GM12865 (cell line): ENCODE data around the gene LIG3.

Experiments used
- DNase-seq: peaks from one replicate; pipeline ENCODE4 v3.0.0; 2010; ENCODE audit warnings: low read depth
- H3K4me3 ChIP-seq: 2 replicates; pipeline ENCODE4 v1.5.1; 2011; ENCODE audit warnings: mild to moderate bottlenecking, low read depth, low read length, control low read depth
- TF ChIP-seq, protein P1 (sequence below): IDR thresholded peaks from 2 replicates; pipeline ENCODE4 v1.5.1; 2011; ENCODE audit warnings: low read length, control low read depth, low read depth, inconsistent platforms; ENCODE audit not compliant: insufficient read depth; ENCODE audit errors: missing control alignments

LIG3 gene

GRCh38 chr17:34990921-34991365 is 10.6 kb downstream of the LIG3 start:
- TF ChIP-seq, protein P1, sequence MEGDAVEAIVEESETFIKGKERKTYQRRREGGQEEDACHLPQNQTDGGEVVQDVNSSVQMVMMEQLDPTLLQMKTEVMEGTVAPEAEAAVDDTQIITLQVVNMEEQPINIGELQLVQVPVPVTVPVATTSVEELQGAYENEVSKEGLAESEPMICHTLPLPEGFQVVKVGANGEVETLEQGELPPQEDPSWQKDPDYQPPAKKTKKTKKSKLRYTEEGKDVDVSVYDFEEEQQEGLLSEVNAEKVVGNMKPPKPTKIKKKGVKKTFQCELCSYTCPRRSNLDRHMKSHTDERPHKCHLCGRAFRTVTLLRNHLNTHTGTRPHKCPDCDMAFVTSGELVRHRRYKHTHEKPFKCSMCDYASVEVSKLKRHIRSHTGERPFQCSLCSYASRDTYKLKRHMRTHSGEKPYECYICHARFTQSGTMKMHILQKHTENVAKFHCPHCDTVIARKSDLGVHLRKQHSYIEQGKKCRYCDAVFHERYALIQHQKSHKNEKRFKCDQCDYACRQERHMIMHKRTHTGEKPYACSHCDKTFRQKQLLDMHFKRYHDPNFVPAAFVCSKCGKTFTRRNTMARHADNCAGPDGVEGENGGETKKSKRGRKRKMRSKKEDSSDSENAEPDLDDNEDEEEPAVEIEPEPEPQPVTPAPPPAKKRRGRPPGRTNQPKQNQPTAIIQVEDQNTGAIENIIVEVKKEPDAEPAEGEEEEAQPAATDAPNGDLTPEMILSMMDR = no peak
- H3K4me3 ChIP-seq = no peak overlapping the region
- no peak for DNase-seq

- DNase-seq = no peak
- TF ChIP-seq, protein P1 = no peak
- H3K4me3 ChIP-seq = no peak overlapping the region
Measured at GRCh38 chr17:34991606-34992005, 11.3 kb downstream of the LIG3 start.

- TF ChIP-seq, protein P1 = no peak
- H3K4me3 ChIP-seq = no peak overlapping the region
- DNase-seq = no peak
Measured at GRCh38 chr17:34993031-34993430, 12.7 kb downstream of the LIG3 start.

DNA sequence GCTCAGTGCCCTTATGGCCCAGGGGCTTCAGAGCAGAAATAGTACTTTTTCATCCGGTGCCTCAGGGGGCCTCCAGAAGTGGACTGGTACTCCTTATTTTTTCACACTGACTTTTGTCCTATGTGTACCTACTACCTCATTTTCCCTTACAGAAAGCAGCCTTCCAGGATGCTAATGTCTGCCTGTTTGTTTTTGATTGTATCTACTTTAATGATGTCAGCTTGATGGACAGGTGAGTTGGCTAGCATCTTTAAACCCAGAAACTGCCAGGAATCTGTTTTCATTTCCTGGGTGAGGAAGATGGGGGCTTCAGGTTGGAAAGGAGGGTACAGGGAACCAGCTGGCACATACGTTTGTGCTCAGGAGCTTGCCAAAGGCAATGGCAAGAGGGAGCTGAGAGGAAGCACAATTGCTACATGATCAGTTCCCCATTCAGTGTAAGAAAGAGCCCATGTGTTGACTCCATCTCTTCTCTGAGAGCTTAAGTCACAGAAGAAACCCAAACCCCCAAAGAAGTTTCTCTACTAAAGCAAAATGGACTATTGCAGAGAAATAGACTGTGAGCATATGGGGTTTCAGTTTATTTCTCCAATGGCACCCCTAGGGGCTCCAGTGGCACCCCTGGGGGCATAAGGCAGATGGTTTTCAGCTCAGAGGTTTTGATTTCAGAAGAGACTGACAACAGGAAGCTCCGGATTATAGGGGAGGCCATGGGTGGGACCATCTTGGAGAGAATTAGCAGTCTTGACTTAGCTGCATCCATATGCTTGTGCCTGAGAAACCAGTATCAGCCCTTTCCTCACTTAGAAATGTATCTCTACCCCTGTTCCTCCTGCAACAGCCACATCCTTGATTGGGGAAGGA is 16.3 kb downstream of the LIG3 start:
- TF ChIP-seq, protein P1 = no peak
- no peak for DNase-seq
- no peak overlapping the region for H3K4me3 ChIP-seq

GRCh38 chr17:34997355-34997862 is 17.1 kb downstream of the LIG3 start:
- no peak for DNase-seq
- H3K4me3 ChIP-seq = no peak overlapping the region
- TF ChIP-seq, protein P1 = no peak

DNA sequence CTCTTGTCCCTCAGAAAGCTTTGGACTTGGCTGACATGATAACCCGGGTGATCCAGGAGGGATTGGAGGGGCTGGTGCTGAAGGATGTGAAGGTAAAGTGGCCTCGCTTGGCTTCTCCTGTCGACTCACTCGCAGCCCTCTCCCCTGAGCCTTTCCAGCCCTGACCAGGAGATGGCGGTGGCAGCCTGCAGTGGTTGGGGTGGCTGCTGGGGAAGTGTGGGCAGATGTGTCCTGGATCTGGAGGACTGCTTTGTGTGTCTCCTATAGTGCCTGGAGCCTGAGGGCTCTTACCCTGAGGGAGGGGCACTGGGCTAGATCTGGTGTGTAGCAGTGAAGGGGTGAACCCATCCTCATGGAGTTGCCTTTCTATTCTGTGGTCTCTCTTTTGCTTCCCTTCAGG is 17.9 kb downstream of the LIG3 start:
- TF ChIP-seq, protein P1 = peak; percentile 99
- peak; percentile 85 for DNase-seq
- no peak overlapping the region for H3K4me3 ChIP-seq
